ENCODE results near the gene RAD51B. TPM values are rescaled to one million over a fixed set of nuclear protein-coding genes. Genes with fewer than 3 reads are reported as not detected.

The RAD51B gene
- total RNA-seq, 1 experiment from 2014 or later = 20.0 TPM

DNA sequence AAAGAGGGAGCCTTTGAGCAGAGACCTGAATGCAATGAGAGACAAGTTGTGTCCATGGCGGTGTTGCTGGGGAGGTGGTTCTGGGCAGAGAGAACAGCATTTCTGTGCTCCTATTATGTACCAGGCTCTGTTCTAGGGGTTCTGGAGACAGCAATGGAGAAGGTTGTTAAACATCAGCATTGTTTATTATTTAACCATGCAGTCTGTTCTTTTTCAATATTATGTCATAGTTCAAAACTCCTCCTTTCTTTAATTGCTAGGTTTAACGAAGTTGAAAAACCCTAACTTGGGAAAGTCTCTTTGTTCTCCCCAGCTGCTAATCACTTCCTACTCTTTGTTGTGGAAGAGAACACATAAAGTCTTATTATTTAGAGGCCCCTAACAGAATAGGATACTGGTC lies 279.3 kb downstream of the RAD51B start (continued):
- TF ChIP-seq YY1 (IDR thresholded peaks at IDR 0.05; ENCODE audit: extremely low read depth, insufficient replicate concordance, low read depth, low read length) (no peak), EGR1 (IDR thresholded peaks at IDR 0.05; ENCODE audit: low read depth) (no peak), RAD21 (IDR thresholded peaks at IDR 0.05; ENCODE audit: low read depth) (no peak), SP1 (IDR thresholded peaks at IDR 0.05; ENCODE audit: low read depth) (no peak), SIN3A (IDR thresholded peaks at IDR 0.05; ENCODE audit: low read depth) (no peak), FOSL1 (IDR thresholded peaks at IDR 0.05; ENCODE audit: low read depth) (no peak)
- TF ChIP-seq, protein P1, sequence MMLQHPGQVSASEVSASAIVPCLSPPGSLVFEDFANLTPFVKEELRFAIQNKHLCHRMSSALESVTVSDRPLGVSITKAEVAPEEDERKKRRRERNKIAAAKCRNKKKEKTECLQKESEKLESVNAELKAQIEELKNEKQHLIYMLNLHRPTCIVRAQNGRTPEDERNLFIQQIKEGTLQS (IDR thresholded peaks at IDR 0.05) = no peak

DNA sequence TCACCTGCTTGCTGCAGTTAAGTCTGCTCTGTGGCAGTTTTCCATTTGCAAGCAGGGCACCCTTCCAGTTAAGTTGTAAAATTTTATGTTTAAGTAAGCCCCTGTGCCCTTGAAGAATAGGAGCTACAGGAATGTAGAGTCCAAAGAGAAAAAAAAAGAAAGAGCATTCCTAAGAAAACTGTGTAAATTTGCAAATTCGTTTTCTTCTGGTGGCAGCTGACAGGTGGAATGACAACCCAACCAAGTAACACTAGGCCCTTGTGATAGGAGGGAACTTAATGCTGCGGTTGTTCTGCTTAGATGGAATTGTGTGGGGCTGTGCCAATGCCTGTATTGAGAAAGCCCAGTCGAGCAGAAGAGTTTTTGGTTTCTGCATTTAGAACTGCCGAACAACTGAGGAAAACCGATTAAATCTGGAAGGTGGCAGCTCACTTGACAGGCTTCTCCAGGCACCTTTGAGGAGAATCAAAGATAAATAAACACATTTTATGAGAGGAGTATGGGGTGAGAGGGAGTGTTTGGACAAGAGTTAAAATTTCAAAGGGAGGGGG lies 280.0 kb downstream of the RAD51B start:
- Histone ChIP-seq H3K36me3 (ENCODE audit: control insufficient read depth in 1 of 2, insufficient read depth in 2 of 2, low read length in 2 of 2) (no peaks in the 10 kb centered on the region), H2AFZ (ENCODE audit: low read depth, low read length, poor library complexity, severe bottlenecking) (no peak overlapping the region), H3K9me3 (ENCODE audit: control insufficient read depth in 1 of 2, insufficient read depth in 1 of 2, low read depth in 1 of 2, low read length in 2 of 2) (peaks cover 6 to 7% of the 10 kb centered on the region in 2 experiments; a peak in 2 of 4 replicates), H3K9ac (ENCODE audit: low read length) (no peak overlapping the region), H4K20me1 (ENCODE audit: insufficient read depth) (no peaks in the 10 kb centered on the region), H3K27ac (ENCODE audit: low read depth, low read length) (no peak overlapping the region), H3K4me1 (ENCODE audit: control insufficient read depth in 1 of 2, insufficient read depth in 2 of 2, low read length in 2 of 2) (peaks cover 0 to 11% of the 10 kb centered on the region in 2 experiments; a peak in 2 of 4 replicates), H3K79me2 (ENCODE audit: insufficient read depth, low read length) (no peaks in the 10 kb centered on the region), H3K4me3 (replicated peaks in 1 of 2; ENCODE audit: low read depth in 1 of 2, low read length in 2 of 2) (no peak overlapping the region), H3K9me2 (ENCODE audit: insufficient read depth) (no peaks in the 10 kb centered on the region), H3K4me2 (ENCODE audit: low read length) (no peak overlapping the region), H3K27me3 (ENCODE audit: insufficient read depth, low read length) (no peaks in the 10 kb centered on the region)
- ChIA-PET CTCF (no interaction called here), POLR2A (no interaction called here), RAD21 (ENCODE audit: low non-redundant PET in 1 of 2, low total read pairs in 2 of 2, uncharacterized antibody in 2 of 2, unreplicated experiment in 2 of 2) (no interaction called here)
- ATAC-seq (no peak), DNase-seq (ENCODE audit: low read depth, low spot score) (no peak)
- no TSS peak for BruUV-seq (replicated peaks)
- intact Hi-C loops (cut with micrococcal nuclease) = no loop called here
- TF ChIP-seq, protein P2, sequence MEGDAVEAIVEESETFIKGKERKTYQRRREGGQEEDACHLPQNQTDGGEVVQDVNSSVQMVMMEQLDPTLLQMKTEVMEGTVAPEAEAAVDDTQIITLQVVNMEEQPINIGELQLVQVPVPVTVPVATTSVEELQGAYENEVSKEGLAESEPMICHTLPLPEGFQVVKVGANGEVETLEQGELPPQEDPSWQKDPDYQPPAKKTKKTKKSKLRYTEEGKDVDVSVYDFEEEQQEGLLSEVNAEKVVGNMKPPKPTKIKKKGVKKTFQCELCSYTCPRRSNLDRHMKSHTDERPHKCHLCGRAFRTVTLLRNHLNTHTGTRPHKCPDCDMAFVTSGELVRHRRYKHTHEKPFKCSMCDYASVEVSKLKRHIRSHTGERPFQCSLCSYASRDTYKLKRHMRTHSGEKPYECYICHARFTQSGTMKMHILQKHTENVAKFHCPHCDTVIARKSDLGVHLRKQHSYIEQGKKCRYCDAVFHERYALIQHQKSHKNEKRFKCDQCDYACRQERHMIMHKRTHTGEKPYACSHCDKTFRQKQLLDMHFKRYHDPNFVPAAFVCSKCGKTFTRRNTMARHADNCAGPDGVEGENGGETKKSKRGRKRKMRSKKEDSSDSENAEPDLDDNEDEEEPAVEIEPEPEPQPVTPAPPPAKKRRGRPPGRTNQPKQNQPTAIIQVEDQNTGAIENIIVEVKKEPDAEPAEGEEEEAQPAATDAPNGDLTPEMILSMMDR (IDR thresholded peaks at IDR 0.05 in 2 of 3, conservative IDR thresholded peaks at IDR 0.05 in 1 of 3; ENCODE audit: borderline replicate concordance in 1 of 3, insufficient read depth in 1 of 3, low read depth in 2 of 3, low read length in 2 of 3) = no peak
- TF ChIP-seq POLR2A (IDR thresholded peaks at IDR 0.05; ENCODE audit: borderline replicate concordance, extremely low read depth, insufficient read depth, insufficient read length) (no peak), EZH2phosphoT487 (IDR thresholded peaks at IDR 0.05; ENCODE audit: borderline replicate concordance) (no peak), RAD21 (IDR thresholded peaks at IDR 0.05; ENCODE audit: low read depth) (no peak), SP1 (IDR thresholded peaks at IDR 0.05; ENCODE audit: low read depth) (no peak), ZNF274 (IDR thresholded peaks at IDR 0.05; ENCODE audit: low read depth, low read length) (no peak), POLR2AphosphoS5 (IDR thresholded peaks at IDR 0.05; ENCODE audit: low read depth, low read length) (no peak), CEBPB (IDR thresholded peaks at IDR 0.05; ENCODE audit: low read depth) (no peak), ZFX (IDR thresholded peaks at IDR 0.05) (no peak), EGR1 (IDR thresholded peaks at IDR 0.05; ENCODE audit: low read depth) (no peak), SIN3A (IDR thresholded peaks at IDR 0.05; ENCODE audit: low read depth) (no peak), YY1 (IDR thresholded peaks at IDR 0.05; ENCODE audit: extremely low read depth, insufficient replicate concordance, low read depth, low read length) (no peak), TCF7L2 (IDR thresholded peaks at IDR 0.05; ENCODE audit: borderline replicate concordance, extremely low read depth, insufficient read depth, insufficient read length) (no peak), FOSL1 (IDR thresholded peaks at IDR 0.05; ENCODE audit: low read depth) (no peak), ELF1 (IDR thresholded peaks at IDR 0.05; ENCODE audit: borderline replicate concordance, low read depth) (no peak), JUND (IDR thresholded peaks at IDR 0.05) (no peak)
- TF ChIP-seq, protein P3, sequence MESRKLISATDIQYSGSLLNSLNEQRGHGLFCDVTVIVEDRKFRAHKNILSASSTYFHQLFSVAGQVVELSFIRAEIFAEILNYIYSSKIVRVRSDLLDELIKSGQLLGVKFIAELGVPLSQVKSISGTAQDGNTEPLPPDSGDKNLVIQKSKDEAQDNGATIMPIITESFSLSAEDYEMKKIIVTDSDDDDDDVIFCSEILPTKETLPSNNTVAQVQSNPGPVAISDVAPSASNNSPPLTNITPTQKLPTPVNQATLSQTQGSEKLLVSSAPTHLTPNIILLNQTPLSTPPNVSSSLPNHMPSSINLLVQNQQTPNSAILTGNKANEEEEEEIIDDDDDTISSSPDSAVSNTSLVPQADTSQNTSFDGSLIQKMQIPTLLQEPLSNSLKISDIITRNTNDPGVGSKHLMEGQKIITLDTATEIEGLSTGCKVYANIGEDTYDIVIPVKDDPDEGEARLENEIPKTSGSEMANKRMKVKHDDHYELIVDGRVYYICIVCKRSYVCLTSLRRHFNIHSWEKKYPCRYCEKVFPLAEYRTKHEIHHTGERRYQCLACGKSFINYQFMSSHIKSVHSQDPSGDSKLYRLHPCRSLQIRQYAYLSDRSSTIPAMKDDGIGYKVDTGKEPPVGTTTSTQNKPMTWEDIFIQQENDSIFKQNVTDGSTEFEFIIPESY (IDR thresholded peaks at IDR 0.05; ENCODE audit: extremely low read depth, insufficient replicate concordance, low read length) = no peak
- TF ChIP-seq, protein P1 (IDR thresholded peaks at IDR 0.05) = no peak

Measured in HCT116 (cell line).